Renal pelvis (tissue), 4 donors: Measurements from ENCODE around the gene AACS. TPM values are rescaled to one million over a fixed set of nuclear protein-coding genes. Genes with fewer than 3 reads are reported as not detected.
"Not testable (repeated sequence)": the region's sequence is repeated elsewhere in the genome, so short reads cannot be mapped to it uniquely, and the experiment has no call there.

ENCODE experiments used
- DNase-seq: peaks from one replicate; pipeline ENCODE4 v3.0.0-alpha.2; 2013
- polyA plus RNA-seq, 3 donors: library from polyadenylated mRNA; unstranded; fragments of 120-200 nt; gene quantifications; one replicate each; pipeline ENCODE4 v1.2.1, GENCODE V29; 2013; ENCODE audit not compliant: insufficient read length in 3 of 3

AACS gene
- polyA plus RNA-seq, 3 donors, result 25.4 to 29.1 (median 28.4) TPM

GRCh38 chr12:125050446-125050845 lies 14.8 kb upstream of the AACS start:
- no peak for DNase-seq

GRCh38 chr12:125050868-125051267 lies 14.4 kb upstream of the AACS start:
- DNase-seq, result no peak

GRCh38 chr12:125053821-125054220 lies 11.4 kb upstream of the AACS start:
- DNase-seq, result no peak

- DNase-seq, result no peak
Measured at GRCh38 chr12:125055591-125055990, 9.6 kb upstream of the AACS start.

GRCh38 chr12:125056306-125056705 lies 8.9 kb upstream of the AACS start:
- no peak for DNase-seq

- no peak for DNase-seq
Measured at GRCh38 chr12:125057708-125058107, 7.5 kb upstream of the AACS start.

GRCh38 chr12:125061229-125061628 lies 4.0 kb upstream of the AACS start:
- DNase-seq, result no peak

GRCh38 chr12:125063522-125063921 lies 1.7 kb upstream of the AACS start:
- not testable (repeated sequence) for DNase-seq

GRCh38 chr12:125064492-125064891 lies 743 bp upstream of the AACS start:
- no peak for DNase-seq

- no peak for DNase-seq
Measured at GRCh38 chr12:125065919-125066570, 810 bp downstream of the AACS start.

- no peak for DNase-seq
Measured at GRCh38 chr12:125068391-125068790, 3.2 kb downstream of the AACS start.

- DNase-seq, result no peak
Measured at GRCh38 chr12:125069616-125070015, 4.4 kb downstream of the AACS start.

- no peak for DNase-seq
Measured at GRCh38 chr12:125070112-125070511, 4.9 kb downstream of the AACS start.

- no peak for DNase-seq
Measured at GRCh38 chr12:125070661-125071390, 5.6 kb downstream of the AACS start.

GRCh38 chr12:125071456-125071855 lies 6.2 kb downstream of the AACS start:
- DNase-seq, result no peak

- no peak for DNase-seq
Measured at GRCh38 chr12:125072496-125072895, 7.3 kb downstream of the AACS start.

GRCh38 chr12:125074294-125074693 lies 9.1 kb downstream of the AACS start:
- not testable (repeated sequence) for DNase-seq

GRCh38 chr12:125076103-125076502 lies 10.9 kb downstream of the AACS start:
- no peak for DNase-seq

GRCh38 chr12:125079084-125079483 lies 13.8 kb downstream of the AACS start:
- DNase-seq, result no peak

GRCh38 chr12:125079648-125080645 lies 14.7 kb downstream of the AACS start:
- no peak for DNase-seq

- DNase-seq, result peak; percentile 62
Measured at GRCh38 chr12:125081427-125081826, 16.2 kb downstream of the AACS start.

GRCh38 chr12:125083072-125083471 lies 17.8 kb downstream of the AACS start:
- DNase-seq, result no peak
